Hepatocyte (in vitro differentiated cells): ENCODE results near the gene PIP4P1. TPM values are rescaled to one million over a fixed set of nuclear protein-coding genes. Genes with fewer than 3 reads are reported as not detected.

ENCODE experiments used
- DNase-seq: peaks from one replicate; pipeline ENCODE4 v3.0.0-alpha.2; 2016; ENCODE audit warnings: low spot score
- H2AFZ ChIP-seq: fragments of 200-600 bp; sonication (generic); 2 replicates; pipeline ENCODE4 v1.6.0; 2016; ENCODE audit warnings: antibody characterized with exemption, mild to moderate bottlenecking
- H3K27ac ChIP-seq: fragments of 200-600 bp; sonication (generic); 2 replicates; pipeline ENCODE4 v1.5.1; 2016; ENCODE audit warnings: mild to moderate bottlenecking
- H3K27me3 ChIP-seq: fragments of 200-600 bp; sonication (generic); 2 replicates; pipeline ENCODE4 v1.6.1; 2016
- H3K36me3 ChIP-seq: fragments of 200-600 bp; sonication (generic); replicated peaks from 2 replicates; pipeline ENCODE4 v1.5.1; 2016; ENCODE audit warnings: low read depth; ENCODE audit not compliant: insufficient read depth
- H3K4me1 ChIP-seq: fragments of 200-600 bp; sonication (generic); 2 replicates; pipeline ENCODE4 v1.5.1; 2016; ENCODE audit warnings: mild to moderate bottlenecking, moderate library complexity; ENCODE audit not compliant: insufficient read depth
- H3K4me2 ChIP-seq: fragments of 200-600 bp; sonication (generic); 2 replicates; pipeline ENCODE4 v1.6.0; 2016
- H3K4me3 ChIP-seq: fragments of 200-600 bp; sonication (generic); 2 replicates; pipeline ENCODE4 v1.5.1; 2016; ENCODE audit warnings: mild to moderate bottlenecking
- H3K79me2 ChIP-seq: fragments of 200-600 bp; sonication (generic); 2 replicates; pipeline ENCODE4 v1.6.0; 2017; ENCODE audit warnings: mild to moderate bottlenecking
- H3K9me2 ChIP-seq: fragments of 200-600 bp; sonication (generic); replicated peaks from 2 replicates; pipeline ENCODE4 v1.6.0; 2017; ENCODE audit warnings: mild to moderate bottlenecking; ENCODE audit not compliant: insufficient read depth
- H3K9me3 ChIP-seq: fragments of 200-600 bp; sonication (generic); 2 replicates; pipeline ENCODE4 v1.5.1; 2016; ENCODE audit warnings: low read depth, mild to moderate bottlenecking
- H4K20me1 ChIP-seq: fragments of 200-600 bp; sonication (generic); 2 replicates; pipeline ENCODE4 v1.6.0; 2016; ENCODE audit warnings: mild to moderate bottlenecking; ENCODE audit not compliant: insufficient read depth, poor library complexity, severe bottlenecking
- CTCF ChIP-seq: fragments of 200-600 bp; sonication (generic); IDR thresholded peaks from 2 replicates; pipeline ENCODE4 v1.5.1; 2016; ENCODE audit warnings: antibody characterized with exemption, mild to moderate bottlenecking; ENCODE audit not compliant: poor library complexity
- EZH2 ChIP-seq: fragments of 200-600 bp; sonication (generic); IDR thresholded peaks from 2 replicates; pipeline ENCODE4 v1.6.1; 2016; ENCODE audit warnings: antibody characterized with exemption, mild to moderate bottlenecking, borderline replicate concordance
- EZH2phosphoT487 ChIP-seq: fragments of 200-600 bp; sonication (generic); IDR thresholded peaks from one replicate; pipeline ENCODE4 v1.6.1; 2018; ENCODE audit warnings: antibody characterized with exemption, mild to moderate bottlenecking, low read depth, moderate library complexity; ENCODE audit not compliant: unreplicated experiment, severe bottlenecking
- WGBS: methylation state at CpG from one replicate; pipeline ENCODE4 v1.1.6; 2016; ENCODE audit warnings: low lambda C conversion rate; ENCODE audit errors: missing lambda C conversion rate; 5-methylcytosine and 5-hydroxymethylcytosine counted together
- polyA plus RNA-seq: library from polyadenylated mRNA; unstranded; fragments of >200 nt; fragmentation: Nextera tagmentation; extraction: Ambion mirVana; gene quantifications from 2 replicates; pipeline ENCODE4 v1.2.1, GENCODE V29; 2016
- total RNA-seq: library from RNA; depleted of rRNA; stranded (reverse); fragments of >200 nt; gene quantifications from 2 replicates; pipeline ENCODE4 v1.2.3, GENCODE V29; 2014

Gene PIP4P1
- total and polyA plus RNA-seq, 2 experiments from 2014 or later = 40.1 to 85.0 TPM

- no peaks in the 10 kb centered on the region for H4K20me1 ChIP-seq
- no peak overlapping the region for H2AFZ ChIP-seq
- no peaks in the 10 kb centered on the region for H3K9me2 ChIP-seq
- no peak overlapping the region for H3K4me3 ChIP-seq
- no peaks in the 10 kb centered on the region for H3K4me1 ChIP-seq
- no peaks in the 10 kb centered on the region for H3K79me2 ChIP-seq
- no peak for DNase-seq
- no peak overlapping the region for H3K27ac ChIP-seq
- WGBS = 86% methylated on average over 2 of the region's 2 CpGs
- no peaks in the 10 kb centered on the region for H3K36me3 ChIP-seq
- no peaks in the 10 kb centered on the region for H3K27me3 ChIP-seq
- TF ChIP-seq CTCF (no peak), EZH2 (no peak), EZH2phosphoT487 (no peak)
- no peaks in the 10 kb centered on the region for H3K9me3 ChIP-seq
- no peak overlapping the region for H3K4me2 ChIP-seq
Measured at GRCh38 chr14:20493634-20494033, 32.4 kb upstream of the PIP4P1 start.

DNA sequence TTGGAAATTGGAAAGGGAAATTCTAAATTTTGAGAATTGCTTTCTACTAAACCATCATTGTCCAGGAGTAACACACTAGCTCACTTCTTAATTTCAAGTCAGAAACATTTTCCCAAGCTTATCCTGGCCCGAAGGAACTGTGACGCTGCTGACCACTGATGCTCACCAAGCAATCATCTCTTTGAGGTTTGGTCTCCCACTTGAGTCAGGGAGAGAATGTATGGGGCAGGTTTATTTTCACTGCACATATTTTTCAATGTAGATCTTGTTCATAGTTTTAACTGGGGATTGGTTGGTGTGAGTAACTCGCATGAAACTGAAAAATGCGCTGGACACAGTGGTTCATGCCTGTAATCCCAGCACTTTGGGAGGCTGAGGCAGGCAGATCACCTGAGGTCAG lies 31.3 kb upstream of the PIP4P1 start:
- Histone ChIP-seq H3K4me3 (no peak overlapping the region), H3K27ac (no peak overlapping the region), H2AFZ (no peak overlapping the region), H3K4me1 (no peaks in the 10 kb centered on the region), H3K9me3 (no peaks in the 10 kb centered on the region), H3K36me3 (no peaks in the 10 kb centered on the region), H3K9me2 (no peaks in the 10 kb centered on the region), H3K27me3 (no peaks in the 10 kb centered on the region), H3K4me2 (no peak overlapping the region), H3K79me2 (no peaks in the 10 kb centered on the region), H4K20me1 (no peaks in the 10 kb centered on the region)
- TF ChIP-seq CTCF = no peak
- no peak for TF ChIP-seq EZH2phosphoT487
- no peak for TF ChIP-seq EZH2
- 97% methylated on average over 4 of the region's 4 CpGs for WGBS
- DNase-seq = no peak

GRCh38 chr14:20490563-20490962 lies 29.3 kb upstream of the PIP4P1 start:
- no peak for DNase-seq
- Histone ChIP-seq H2AFZ (no peak overlapping the region), H3K27ac (no peak overlapping the region), H3K36me3 (no peaks in the 10 kb centered on the region), H3K4me3 (no peak overlapping the region), H3K4me1 (no peaks in the 10 kb centered on the region), H3K79me2 (no peaks in the 10 kb centered on the region), H4K20me1 (no peaks in the 10 kb centered on the region), H3K9me2 (no peaks in the 10 kb centered on the region), H3K4me2 (no peak overlapping the region), H3K9me3 (no peaks in the 10 kb centered on the region), H3K27me3 (no peaks in the 10 kb centered on the region)
- WGBS = 63% methylated on average over 6 of the region's 6 CpGs
- TF ChIP-seq EZH2 (no peak), EZH2phosphoT487 (no peak), CTCF (no peak)
